ENCODE data around the gene EFCAB6.

EFCAB6 gene

GRCh38 chr22:43755011-43755410 lies 57.1 kb downstream of the EFCAB6 start:
- H3K9me3 Mint-ChIP-seq, result peaks cover 5% of the 10 kb centered on the region
- no peaks in the 10 kb centered on the region for H3K4me1 Mint-ChIP-seq
- peaks cover 13% of the 10 kb centered on the region for H3K36me3 Mint-ChIP-seq (ENCODE audit: low read depth)
- TF ChIP-seq CTCF (IDR thresholded peaks at IDR 0.05; ENCODE audit: unreplicated experiment in 3 of 3), result no peak
- H3K27me3 Mint-ChIP-seq (ENCODE audit: low read depth), result peaks cover 4% of the 10 kb centered on the region
- no peak overlapping the region for H3K27ac Mint-ChIP-seq
- H3K4me3 Mint-ChIP-seq, result no peak overlapping the region

- no peak overlapping the region for H3K27ac Mint-ChIP-seq
- H3K4me3 Mint-ChIP-seq, result no peak overlapping the region
- H3K27me3 Mint-ChIP-seq (ENCODE audit: low read depth), result peaks cover 4% of the 10 kb centered on the region
- H3K4me1 Mint-ChIP-seq, result no peaks in the 10 kb centered on the region
- peaks cover 5% of the 10 kb centered on the region for H3K9me3 Mint-ChIP-seq
- H3K36me3 Mint-ChIP-seq (ENCODE audit: low read depth), result peaks cover 9% of the 10 kb centered on the region
- TF ChIP-seq CTCF (IDR thresholded peaks at IDR 0.05; ENCODE audit: unreplicated experiment in 3 of 3), result no peak
Observed at GRCh38 chr22:43754176-43754575, 57.9 kb downstream of the EFCAB6 start.

GRCh38 chr22:43753688-43754087 lies 58.4 kb downstream of the EFCAB6 start:
- Mint-ChIP-seq H3K27me3 (ENCODE audit: low read depth) (peaks cover 4% of the 10 kb centered on the region), H3K4me3 (no peak overlapping the region), H3K36me3 (ENCODE audit: low read depth) (peaks cover 9% of the 10 kb centered on the region), H3K27ac (no peak overlapping the region), H3K9me3 (peaks cover 2% of the 10 kb centered on the region), H3K4me1 (no peaks in the 10 kb centered on the region)
- TF ChIP-seq CTCF (IDR thresholded peaks at IDR 0.05; ENCODE audit: unreplicated experiment in 3 of 3), result no peak

GRCh38 chr22:43750751-43751150 lies 61.4 kb downstream of the EFCAB6 start:
- Mint-ChIP-seq H3K4me1 (peaks cover 3% of the 10 kb centered on the region), H3K36me3 (ENCODE audit: low read depth) (no peaks in the 10 kb centered on the region), H3K9me3 (no peaks in the 10 kb centered on the region), H3K4me3 (no peak overlapping the region), H3K27me3 (ENCODE audit: low read depth) (no peaks in the 10 kb centered on the region), H3K27ac (no peak overlapping the region)
- no peak for TF ChIP-seq CTCF (IDR thresholded peaks at IDR 0.05; ENCODE audit: unreplicated experiment in 3 of 3)

- H3K27me3 Mint-ChIP-seq (ENCODE audit: low read depth), result no peaks in the 10 kb centered on the region
- H3K36me3 Mint-ChIP-seq (ENCODE audit: low read depth), result no peaks in the 10 kb centered on the region
- no peaks in the 10 kb centered on the region for H3K9me3 Mint-ChIP-seq
- H3K27ac Mint-ChIP-seq, result no peak overlapping the region
- TF ChIP-seq CTCF (IDR thresholded peaks at IDR 0.05; ENCODE audit: unreplicated experiment in 3 of 3), result no peak
- peaks cover 15% of the 10 kb centered on the region for H3K4me1 Mint-ChIP-seq
- no peak overlapping the region for H3K4me3 Mint-ChIP-seq
Observed at GRCh38 chr22:43749473-43749872, 62.6 kb downstream of the EFCAB6 start.

GRCh38 chr22:43747877-43748276 lies 64.2 kb downstream of the EFCAB6 start:
- Mint-ChIP-seq H3K9me3 (no peaks in the 10 kb centered on the region), H3K4me1 (peaks cover 22% of the 10 kb centered on the region), H3K27ac (no peak overlapping the region), H3K36me3 (ENCODE audit: low read depth) (no peaks in the 10 kb centered on the region), H3K4me3 (no peak overlapping the region), H3K27me3 (ENCODE audit: low read depth) (peaks cover 1% of the 10 kb centered on the region)
- no peak for TF ChIP-seq CTCF (IDR thresholded peaks at IDR 0.05; ENCODE audit: unreplicated experiment in 3 of 3)
